Activated CD8-positive, alpha-beta T cell treated with anti-CD3 and anti-CD28 coated beads for 36 hours (primary cell): ENCODE results near the gene AANAT. TPM values are rescaled to one million over a fixed set of nuclear protein-coding genes. Genes with fewer than 3 reads are reported as not detected.

Experiments
- ATAC-seq: fragments of 200-7000 bp; cut with Tn5 transposase; one replicate; pipeline ENCODE4 v1.10.0; 2021; ENCODE audit warnings: mild to moderate bottlenecking, moderate library complexity
- CTCF ChIA-PET: fragments of 350-600 bp; sonication (Branson Sonifier 250); formaldehyde crosslinking; loops from one replicate; lab custom pipeline; 2021; ENCODE audit warnings: antibody characterized with exemption; lab: Charles Lee
- POLR2A ChIA-PET: fragments of 350-600 bp; sonication (Branson Sonifier 250); formaldehyde crosslinking; loops from one replicate; lab custom pipeline; 2021; ENCODE audit warnings: antibody characterized with exemption; lab: Charles Lee
- DNase-seq: peaks from one replicate; pipeline ENCODE4 v3.0.0-alpha.2; 2020
- H3K27ac Mint-ChIP-seq: one replicate; pipeline ENCODE4 v1.8.0; 2021; ENCODE audit warnings: mild to moderate bottlenecking, mixed read lengths
- H3K27me3 Mint-ChIP-seq: one replicate; pipeline ENCODE4 v1.8.0; 2021; ENCODE audit warnings: mixed read lengths
- H3K36me3 Mint-ChIP-seq: one replicate; pipeline ENCODE4 v1.8.0; 2021; ENCODE audit warnings: low read depth, mixed read lengths
- H3K4me1 Mint-ChIP-seq: one replicate; pipeline ENCODE4 v1.8.0; 2021; ENCODE audit warnings: low read depth, mixed read lengths
- H3K4me3 Mint-ChIP-seq: one replicate; pipeline ENCODE4 v1.8.0; 2021; ENCODE audit warnings: mild to moderate bottlenecking, moderate library complexity, mixed read lengths
- H3K9me3 Mint-ChIP-seq: one replicate; pipeline ENCODE4 v1.8.0; 2021; ENCODE audit warnings: mixed read lengths
- intact Hi-C: fragments of 100-400 bp; cut with micrococcal nuclease; formaldehyde crosslinking; loops from one replicate; pipeline ENCODE4 v1.10.0; 2022
- total RNA-seq, 2 experiments: library from RNA; stranded (reverse); gene quantifications; one replicate each; pipeline ENCODE4 v1.2.3, GENCODE V29; 2021
- TF ChIP-seq, protein P1 (sequence below): fragments of 200-600 bp; IDR thresholded peaks from one replicate; pipeline ENCODE4 v1.8.0; 2022; ENCODE audit warnings: antibody characterized with exemption, mild to moderate bottlenecking

The AANAT gene
- total RNA-seq, 2 experiments from 2014 or later = 0.34 TPM; not detected in 1

- H3K36me3 Mint-ChIP-seq = peaks cover 5% of the 10 kb centered on the region
- H3K4me3 Mint-ChIP-seq = no peak overlapping the region
- POLR2A ChIA-PET = interaction anchor here (1.5 to 2.9 kb wide), 4 partner anchors 10 to 90 kb away, joined by 3 to 10 read pairs (median 4); partner anchors contain the start of genes RHBDF2 and UBE2O
- TF ChIP-seq, protein P1, sequence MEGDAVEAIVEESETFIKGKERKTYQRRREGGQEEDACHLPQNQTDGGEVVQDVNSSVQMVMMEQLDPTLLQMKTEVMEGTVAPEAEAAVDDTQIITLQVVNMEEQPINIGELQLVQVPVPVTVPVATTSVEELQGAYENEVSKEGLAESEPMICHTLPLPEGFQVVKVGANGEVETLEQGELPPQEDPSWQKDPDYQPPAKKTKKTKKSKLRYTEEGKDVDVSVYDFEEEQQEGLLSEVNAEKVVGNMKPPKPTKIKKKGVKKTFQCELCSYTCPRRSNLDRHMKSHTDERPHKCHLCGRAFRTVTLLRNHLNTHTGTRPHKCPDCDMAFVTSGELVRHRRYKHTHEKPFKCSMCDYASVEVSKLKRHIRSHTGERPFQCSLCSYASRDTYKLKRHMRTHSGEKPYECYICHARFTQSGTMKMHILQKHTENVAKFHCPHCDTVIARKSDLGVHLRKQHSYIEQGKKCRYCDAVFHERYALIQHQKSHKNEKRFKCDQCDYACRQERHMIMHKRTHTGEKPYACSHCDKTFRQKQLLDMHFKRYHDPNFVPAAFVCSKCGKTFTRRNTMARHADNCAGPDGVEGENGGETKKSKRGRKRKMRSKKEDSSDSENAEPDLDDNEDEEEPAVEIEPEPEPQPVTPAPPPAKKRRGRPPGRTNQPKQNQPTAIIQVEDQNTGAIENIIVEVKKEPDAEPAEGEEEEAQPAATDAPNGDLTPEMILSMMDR = no peak
- H3K27me3 Mint-ChIP-seq = no peaks in the 10 kb centered on the region
- CTCF ChIA-PET = interaction anchor here (1.2 to 5.9 kb wide), 13 partner anchors 10 to 70 kb away, joined by 3 to 83 read pairs (median 8); partner anchors contain the start of gene RHBDF2
- no peaks in the 10 kb centered on the region for H3K9me3 Mint-ChIP-seq
- DNase-seq = no peak
- no peak overlapping the region for H3K27ac Mint-ChIP-seq
- ATAC-seq = no peak
- intact Hi-C loops = no loop called here
- H3K4me1 Mint-ChIP-seq = peaks cover 2% of the 10 kb centered on the region
These were observed 618 bp downstream of the AANAT start for GRCh38 chr17:76467809-76468633.

- H3K27me3 Mint-ChIP-seq = no peaks in the 10 kb centered on the region
- DNase-seq (no peak), ATAC-seq (no peak)
- H3K4me3 Mint-ChIP-seq = no peak overlapping the region
- POLR2A ChIA-PET = interaction anchor here (2.9 kb wide), 1 partner anchor 33 kb away, joined by 10 read pairs; the partner anchor contains the start of gene RHBDF2
- peaks cover 7% of the 10 kb centered on the region for H3K36me3 Mint-ChIP-seq
- CTCF ChIA-PET = interaction anchor here (1.2 to 5.9 kb wide), 4 partner anchors 18 to 54 kb away, joined by 3 to 83 read pairs (median 10); no protein-coding TSS in a partner anchor
- H3K9me3 Mint-ChIP-seq = no peaks in the 10 kb centered on the region
- peaks cover 2% of the 10 kb centered on the region for H3K4me1 Mint-ChIP-seq
- intact Hi-C loops = no loop called here
- TF ChIP-seq, protein P1 = no peak
- no peak overlapping the region for H3K27ac Mint-ChIP-seq
These were observed 1.2 kb downstream of the AANAT start for GRCh38 chr17:76468634-76469010.

DNA sequence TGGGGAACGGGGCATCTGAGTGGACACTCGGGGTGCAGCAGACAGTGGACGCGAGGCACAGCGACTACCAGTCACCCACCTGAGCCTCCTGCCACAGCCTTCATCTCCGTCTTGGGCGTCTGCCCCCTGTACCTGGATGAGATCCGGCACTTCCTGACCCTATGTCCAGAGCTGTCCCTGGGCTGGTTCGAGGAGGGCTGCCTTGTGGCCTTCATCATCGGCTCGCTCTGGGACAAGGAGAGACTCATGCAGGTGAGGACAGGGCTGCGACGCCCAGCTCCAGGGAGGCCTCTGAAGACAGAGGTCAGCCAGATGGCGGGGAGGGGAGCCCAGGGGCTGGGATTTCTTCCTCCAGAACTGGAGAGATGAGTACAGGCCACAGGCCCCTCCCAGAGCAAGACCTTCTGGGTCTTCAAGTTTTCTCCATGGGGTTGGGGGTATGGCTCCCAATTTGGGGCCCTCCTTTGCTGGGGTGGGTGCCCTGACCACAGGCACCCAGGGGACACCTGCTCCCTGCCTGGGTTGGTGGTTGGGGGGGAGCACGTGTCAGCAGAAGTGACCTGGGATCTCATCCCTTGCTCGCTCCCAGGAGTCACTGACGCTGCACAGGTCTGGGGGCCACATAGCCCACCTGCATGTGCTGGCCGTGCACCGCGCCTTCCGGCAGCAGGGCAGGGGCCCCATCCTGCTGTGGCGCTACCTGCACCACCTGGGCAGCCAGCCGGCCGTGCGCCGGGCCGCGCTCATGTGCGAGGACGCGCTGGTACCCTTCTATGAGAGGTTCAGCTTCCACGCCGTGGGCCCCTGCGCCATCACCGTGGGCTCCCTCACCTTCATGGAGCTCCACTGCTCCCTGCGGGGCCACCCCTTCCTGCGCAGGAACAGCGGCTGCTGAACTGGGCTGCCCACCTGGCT, 1.9 kb downstream of the AANAT start:
- Mint-ChIP-seq H3K4me1 (peaks cover 2% of the 10 kb centered on the region), H3K9me3 (no peaks in the 10 kb centered on the region), H3K27ac (no peak overlapping the region), H3K36me3 (peaks cover 7% of the 10 kb centered on the region), H3K27me3 (no peaks in the 10 kb centered on the region), H3K4me3 (no peak overlapping the region)
- ChIA-PET POLR2A (interaction anchor here (1.1 to 1.2 kb wide), 2 partner anchors 16 to 32 kb away, joined by 3 read pairs; no protein-coding TSS in a partner anchor), CTCF (interaction anchor here (1.2 to 1.6 kb wide), 2 partner anchors 37 to 54 kb away, joined by 3 to 4 read pairs; no protein-coding TSS in a partner anchor)
- DNase-seq (no peak), ATAC-seq (no peak)
- TF ChIP-seq, protein P1 = no peak
- intact Hi-C loops = no loop called here

DNA sequence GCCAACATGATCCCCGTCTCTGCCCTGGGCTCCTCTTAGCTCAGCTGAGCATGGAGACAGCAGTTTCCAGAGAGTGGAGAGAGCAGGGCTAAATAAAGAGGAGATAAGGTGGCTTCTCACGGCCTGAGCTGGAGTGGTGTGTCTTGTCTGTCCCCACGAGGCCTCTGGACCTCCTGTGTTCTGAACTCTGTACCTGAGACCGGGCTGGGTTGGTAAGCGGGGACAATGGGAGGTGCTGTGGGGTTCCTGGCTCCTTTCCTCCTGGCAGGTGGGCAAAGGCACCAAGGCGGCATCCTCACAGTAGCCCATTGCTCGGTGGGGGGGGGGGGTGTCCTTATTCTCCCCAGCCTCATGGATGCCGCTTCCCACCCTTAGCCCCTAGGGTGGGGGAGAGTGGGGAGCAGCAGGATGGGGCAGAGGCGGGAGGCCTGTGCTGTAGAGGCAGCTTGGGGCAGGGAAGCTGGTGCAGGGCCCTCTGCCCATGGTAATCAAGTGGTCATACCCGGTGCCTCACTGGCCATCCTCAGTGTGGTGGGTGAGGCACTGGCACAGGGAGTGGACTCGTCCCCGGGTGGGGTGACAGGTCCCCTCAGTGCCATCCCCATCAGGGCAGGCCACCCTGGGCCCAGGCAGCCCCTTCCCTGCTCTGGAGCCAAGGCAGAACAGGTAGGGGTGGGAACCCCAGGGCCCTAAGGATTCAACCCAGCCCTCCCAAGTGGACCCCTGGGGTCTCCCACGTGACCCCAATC, 2.8 kb downstream of the AANAT start:
- H3K4me3 Mint-ChIP-seq = no peak overlapping the region
- ChIA-PET CTCF (interaction anchor here (0.5 to 1.6 kb wide), 2 partner anchors 37 to 77 kb away, joined by 3 to 4 read pairs; no protein-coding TSS in a partner anchor), POLR2A (interaction anchor here (1.1 to 1.2 kb wide), 2 partner anchors 15 to 32 kb away, joined by 3 read pairs; no protein-coding TSS in a partner anchor)
- no peaks in the 10 kb centered on the region for H3K27me3 Mint-ChIP-seq
- ATAC-seq = no peak
- DNase-seq = no peak
- no peak overlapping the region for H3K27ac Mint-ChIP-seq
- peaks cover 2% of the 10 kb centered on the region for H3K4me1 Mint-ChIP-seq
- peaks cover 7% of the 10 kb centered on the region for H3K36me3 Mint-ChIP-seq
- intact Hi-C loops = no loop called here
- H3K9me3 Mint-ChIP-seq = no peaks in the 10 kb centered on the region
- TF ChIP-seq, protein P1 = no peak
